GM10847 (cell line): ENCODE results near the gene SPIB.

Source experiments
- POLR2A ChIP-seq: IDR thresholded peaks from 2 replicates; pipeline ENCODE4 v1.6.1; 2011; ENCODE audit not compliant: insufficient read length; ENCODE audit errors: extremely low read depth

The SPIB gene

GRCh38 chr19:50422397-50423278, 3.9 kb downstream of the SPIB start:
- no peak for TF ChIP-seq POLR2A

- TF ChIP-seq POLR2A, result no peak
Observed at GRCh38 chr19:50423279-50424113, 4.8 kb downstream of the SPIB start.

GRCh38 chr19:50425581-50425980, 6.8 kb downstream of the SPIB start:
- TF ChIP-seq POLR2A, result no peak

GRCh38 chr19:50427318-50427925, 8.7 kb downstream of the SPIB start:
- no peak for TF ChIP-seq POLR2A

GRCh38 chr19:50427997-50428425, 9.3 kb downstream of the SPIB start:
- no peak for TF ChIP-seq POLR2A

GRCh38 chr19:50428772-50429463, 10.2 kb downstream of the SPIB start:
- TF ChIP-seq POLR2A, result no peak

- TF ChIP-seq POLR2A, result no peak
Observed at GRCh38 chr19:50430888-50431342, 12.2 kb downstream of the SPIB start.

GRCh38 chr19:50431343-50432220, 12.8 kb downstream of the SPIB start:
- peak; percentile 59 for TF ChIP-seq POLR2A

- no peak for TF ChIP-seq POLR2A
Observed at GRCh38 chr19:50432221-50433028, 13.7 kb downstream of the SPIB start, which contains the start of gene MYBPC2. Gene MYBPC2, plus strand, starts transcription at chr19:50432892. Its CDS starts 62 bp downstream, at chr19:50432954.

GRCh38 chr19:50433201-50434180, 14.8 kb downstream of the SPIB start:
- TF ChIP-seq POLR2A, result no peak

GRCh38 chr19:50434525-50434924, 15.8 kb downstream of the SPIB start:
- no peak for TF ChIP-seq POLR2A

GRCh38 chr19:50435221-50435620, 16.5 kb downstream of the SPIB start:
- TF ChIP-seq POLR2A, result no peak

GRCh38 chr19:50435627-50436026, 16.9 kb downstream of the SPIB start:
- TF ChIP-seq POLR2A, result no peak
